Measurements from ENCODE around the gene TCEA2. TPM values are rescaled to one million over a fixed set of nuclear protein-coding genes. Genes with fewer than 3 reads are reported as not detected.

The TCEA2 gene
- total RNA-seq, 2 donors from 2014 or later = 64.3 to 110 TPM

DNA sequence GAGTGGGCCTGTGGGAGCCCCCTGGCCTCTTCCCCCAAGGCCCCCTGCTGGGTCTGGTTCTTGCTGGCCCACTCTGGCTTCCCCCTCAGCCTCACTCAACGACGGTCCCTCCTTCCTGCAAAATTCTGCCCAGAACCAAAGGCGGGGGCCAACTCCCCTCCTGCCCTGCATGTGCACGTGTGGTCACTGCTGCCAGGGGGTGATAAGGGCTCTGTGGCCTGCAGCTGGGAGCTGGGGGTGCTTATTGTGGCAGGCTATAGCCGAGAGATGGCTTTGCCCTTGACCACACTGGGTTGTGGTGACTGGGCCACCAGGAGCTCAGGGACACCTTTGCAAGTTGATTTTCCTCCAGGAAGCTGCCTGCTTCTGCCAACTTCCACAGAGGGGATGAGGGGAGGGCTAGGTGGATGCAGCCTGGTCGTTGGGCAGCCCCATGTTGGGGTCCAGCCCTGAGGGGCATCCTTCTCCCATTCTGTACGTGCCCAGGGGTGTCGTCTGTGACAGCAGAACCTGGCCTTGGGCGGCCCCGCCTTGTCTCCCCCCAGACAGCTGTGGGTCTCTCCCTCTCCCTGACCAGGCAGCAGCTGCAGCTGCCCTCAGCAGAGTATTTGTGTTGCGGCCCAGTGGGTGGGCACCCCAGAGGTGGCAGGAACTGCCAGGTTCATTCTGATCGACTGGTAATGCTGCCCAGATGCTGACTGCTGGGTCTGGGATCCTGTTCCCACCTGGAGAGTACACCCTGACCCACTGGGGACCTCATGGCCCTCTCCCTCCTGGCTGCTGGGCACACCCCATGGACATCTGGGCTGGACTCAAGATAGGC is 5.6 kb downstream of the TCEA2 start:
- H3K27me3 ChIP-seq (ENCODE audit: control insufficient read depth, insufficient read depth, low read length, poor library complexity, severe bottlenecking) = no peaks in the 10 kb centered on the region
- WGBS, 2 experiments (ENCODE audit: insufficient coverage in 1 of 2, insufficient read length in 1 of 2) = 86% methylated on average over 8 to 12 of the region's 12 CpGs
- no peaks in the 10 kb centered on the region for H3K9me3 ChIP-seq (ENCODE audit: control insufficient read depth, low read length)
- no peaks in the 10 kb centered on the region for H3K4me1 ChIP-seq (ENCODE audit: control insufficient read depth, insufficient read depth, low read length)
- H3K4me1 Mint-ChIP-seq = peaks cover 14% of the 10 kb centered on the region
- H3K36me3 Mint-ChIP-seq (ENCODE audit: low read depth) = peaks cover 4% of the 10 kb centered on the region
- no peaks in the 10 kb centered on the region for H3K9me3 Mint-ChIP-seq
- no peak overlapping the region for H3K27ac Mint-ChIP-seq
- H3K9ac ChIP-seq (ENCODE audit: extremely low read depth, low read length, poor library complexity, severe bottlenecking) = no peak overlapping the region
- H3K4me3 Mint-ChIP-seq = no peak overlapping the region
- DNase-seq = no peak
- H3K36me3 ChIP-seq (ENCODE audit: control insufficient read depth, insufficient read depth, low read length) = no peaks in the 10 kb centered on the region
- H3K27ac ChIP-seq (ENCODE audit: low read depth, low read length) = no peak overlapping the region
- no peak overlapping the region for H3K4me3 ChIP-seq (ENCODE audit: low read length)
- peaks cover 3% of the 10 kb centered on the region for H3K27me3 Mint-ChIP-seq (ENCODE audit: insufficient read depth)
- TF ChIP-seq, protein P1, sequence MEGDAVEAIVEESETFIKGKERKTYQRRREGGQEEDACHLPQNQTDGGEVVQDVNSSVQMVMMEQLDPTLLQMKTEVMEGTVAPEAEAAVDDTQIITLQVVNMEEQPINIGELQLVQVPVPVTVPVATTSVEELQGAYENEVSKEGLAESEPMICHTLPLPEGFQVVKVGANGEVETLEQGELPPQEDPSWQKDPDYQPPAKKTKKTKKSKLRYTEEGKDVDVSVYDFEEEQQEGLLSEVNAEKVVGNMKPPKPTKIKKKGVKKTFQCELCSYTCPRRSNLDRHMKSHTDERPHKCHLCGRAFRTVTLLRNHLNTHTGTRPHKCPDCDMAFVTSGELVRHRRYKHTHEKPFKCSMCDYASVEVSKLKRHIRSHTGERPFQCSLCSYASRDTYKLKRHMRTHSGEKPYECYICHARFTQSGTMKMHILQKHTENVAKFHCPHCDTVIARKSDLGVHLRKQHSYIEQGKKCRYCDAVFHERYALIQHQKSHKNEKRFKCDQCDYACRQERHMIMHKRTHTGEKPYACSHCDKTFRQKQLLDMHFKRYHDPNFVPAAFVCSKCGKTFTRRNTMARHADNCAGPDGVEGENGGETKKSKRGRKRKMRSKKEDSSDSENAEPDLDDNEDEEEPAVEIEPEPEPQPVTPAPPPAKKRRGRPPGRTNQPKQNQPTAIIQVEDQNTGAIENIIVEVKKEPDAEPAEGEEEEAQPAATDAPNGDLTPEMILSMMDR (conservative IDR thresholded peaks at IDR 0.05) = no peak

DNA sequence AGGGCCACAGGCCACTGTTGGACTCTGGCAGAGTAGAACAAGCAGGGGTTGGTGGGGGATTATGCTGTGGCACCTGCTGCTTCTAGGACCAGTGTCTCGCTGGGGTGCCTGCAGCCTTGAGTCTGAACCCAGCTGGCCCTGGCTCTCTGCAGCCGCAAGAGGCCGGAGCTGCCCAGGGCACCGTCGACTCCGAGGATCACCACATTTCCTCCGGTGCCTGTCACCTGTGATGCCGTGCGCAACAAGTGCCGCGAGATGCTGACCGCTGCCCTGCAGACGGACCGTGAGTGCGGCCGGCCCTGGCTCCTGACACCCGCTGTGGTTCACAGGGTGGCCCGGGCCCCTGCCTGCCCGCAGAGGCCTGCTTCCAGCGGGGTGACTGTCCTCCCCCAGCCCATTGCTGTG is 6.2 kb downstream of the TCEA2 start:
- TF ChIP-seq, protein P1 (conservative IDR thresholded peaks at IDR 0.05) = no peak
- no peaks in the 10 kb centered on the region for H3K9me3 ChIP-seq (ENCODE audit: control insufficient read depth, low read length)
- no peak overlapping the region for H3K4me3 ChIP-seq (ENCODE audit: low read length)
- peaks cover 8% of the 10 kb centered on the region for H3K4me1 Mint-ChIP-seq
- H3K9ac ChIP-seq (ENCODE audit: extremely low read depth, low read length, poor library complexity, severe bottlenecking) = no peak overlapping the region
- H3K27me3 Mint-ChIP-seq (ENCODE audit: insufficient read depth) = no peaks in the 10 kb centered on the region
- H3K27ac ChIP-seq (ENCODE audit: low read depth, low read length) = no peak overlapping the region
- H3K36me3 Mint-ChIP-seq (ENCODE audit: low read depth) = peaks cover 4% of the 10 kb centered on the region
- no peaks in the 10 kb centered on the region for H3K36me3 ChIP-seq (ENCODE audit: control insufficient read depth, insufficient read depth, low read length)
- no peak overlapping the region for H3K27ac Mint-ChIP-seq
- DNase-seq = no peak
- H3K4me1 ChIP-seq (ENCODE audit: control insufficient read depth, insufficient read depth, low read length) = no peaks in the 10 kb centered on the region
- 94 to 95% methylated on average over 19 to 20 of the region's 20 CpGs for WGBS, 2 experiments (ENCODE audit: insufficient coverage in 1 of 2, insufficient read length in 1 of 2)
- no peaks in the 10 kb centered on the region for H3K27me3 ChIP-seq (ENCODE audit: control insufficient read depth, insufficient read depth, low read length, poor library complexity, severe bottlenecking)
- no peak overlapping the region for H3K4me3 Mint-ChIP-seq
- H3K9me3 Mint-ChIP-seq = no peaks in the 10 kb centered on the region

DNA sequence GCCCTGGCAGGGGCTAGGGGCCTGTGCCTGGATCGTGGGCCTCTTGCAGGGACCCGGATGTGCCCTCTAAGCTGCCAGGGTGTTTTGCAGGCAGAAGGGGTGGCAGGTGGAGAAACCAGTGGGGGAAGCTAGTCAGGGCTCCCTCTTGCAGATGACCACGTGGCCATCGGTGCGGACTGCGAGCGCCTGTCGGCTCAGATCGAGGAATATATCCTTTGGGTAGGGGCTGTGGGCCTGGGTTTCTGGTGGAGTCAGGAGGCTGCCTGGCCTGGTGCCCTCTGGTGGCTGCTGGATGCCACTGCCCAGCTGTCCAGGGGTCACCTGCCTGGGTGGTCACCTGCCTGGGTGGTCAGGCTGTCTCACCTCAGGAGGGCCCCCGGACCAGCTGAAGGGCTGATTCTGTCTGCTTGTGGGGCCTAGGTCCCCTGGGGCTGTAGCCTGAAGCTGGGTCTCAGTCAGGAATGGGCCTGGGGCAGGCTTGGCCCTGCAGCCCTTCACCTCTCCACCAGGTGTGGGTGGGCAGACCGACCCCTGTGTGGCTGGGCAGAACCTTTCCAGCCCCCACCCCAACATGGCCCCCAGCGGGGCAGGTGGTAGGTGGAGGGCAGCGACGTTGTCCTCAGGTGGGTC is 6.7 kb downstream of the TCEA2 start:
- Mint-ChIP-seq H3K4me3 (no peak overlapping the region), H3K9me3 (no peaks in the 10 kb centered on the region), H3K27ac (no peak overlapping the region), H3K4me1 (peaks cover 7% of the 10 kb centered on the region), H3K36me3 (ENCODE audit: low read depth) (peaks cover 4% of the 10 kb centered on the region), H3K27me3 (ENCODE audit: insufficient read depth) (no peaks in the 10 kb centered on the region)
- H3K9me3 ChIP-seq (ENCODE audit: control insufficient read depth, low read length) = no peaks in the 10 kb centered on the region
- H3K27me3 ChIP-seq (ENCODE audit: control insufficient read depth, insufficient read depth, low read length, poor library complexity, severe bottlenecking) = no peaks in the 10 kb centered on the region
- no peak overlapping the region for H3K9ac ChIP-seq (ENCODE audit: extremely low read depth, low read length, poor library complexity, severe bottlenecking)
- peak; percentile 89 for DNase-seq
- no peaks in the 10 kb centered on the region for H3K36me3 ChIP-seq (ENCODE audit: control insufficient read depth, insufficient read depth, low read length)
- no peaks in the 10 kb centered on the region for H3K4me1 ChIP-seq (ENCODE audit: control insufficient read depth, insufficient read depth, low read length)
- H3K4me3 ChIP-seq (ENCODE audit: low read length) = no peak overlapping the region
- TF ChIP-seq, protein P1 (conservative IDR thresholded peaks at IDR 0.05) = peak; percentile 97
- WGBS, 2 experiments (ENCODE audit: insufficient coverage in 1 of 2, insufficient read length in 1 of 2) = 75 to 77% methylated on average over 9 to 14 of the region's 14 CpGs
- H3K27ac ChIP-seq (ENCODE audit: low read depth, low read length) = no peak overlapping the region
